HG03045 (cell line): ENCODE data around the gene GPX6.
"Not testable (repeated sequence)": the region's sequence is repeated elsewhere in the genome, so short reads cannot be mapped to it uniquely, and the experiment has no call there.

Experiments
- ATAC-seq: cut with Tn5 transposase; IDR thresholded peaks from one replicate; pipeline ENCODE4 v1.9.1; 2021; ENCODE audit warnings: mild to moderate bottlenecking, moderate library complexity; ENCODE audit not compliant: unreplicated experiment

Gene GPX6, protein sequence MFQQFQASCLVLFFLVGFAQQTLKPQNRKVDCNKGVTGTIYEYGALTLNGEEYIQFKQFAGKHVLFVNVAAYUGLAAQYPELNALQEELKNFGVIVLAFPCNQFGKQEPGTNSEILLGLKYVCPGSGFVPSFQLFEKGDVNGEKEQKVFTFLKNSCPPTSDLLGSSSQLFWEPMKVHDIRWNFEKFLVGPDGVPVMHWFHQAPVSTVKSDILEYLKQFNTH

DNA sequence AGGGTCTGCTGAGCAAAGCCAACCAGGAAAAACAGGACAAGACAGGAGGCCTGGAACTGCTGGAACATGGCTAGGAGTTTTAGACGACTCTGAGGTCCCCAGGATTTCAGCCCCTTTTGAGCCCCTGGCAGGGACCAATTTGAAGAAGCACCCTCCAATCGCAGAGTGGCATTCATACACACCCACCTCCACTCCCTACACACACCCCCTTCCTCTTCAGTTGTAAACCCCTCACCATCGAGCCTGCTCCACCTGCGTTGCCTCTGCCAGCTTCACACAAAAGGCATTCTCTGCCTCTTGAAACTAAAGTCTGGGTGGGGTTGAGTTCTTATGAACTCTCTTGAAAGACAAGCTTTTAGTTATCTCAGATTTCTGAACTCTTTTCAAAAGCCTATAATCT lies at the start of gene GPX6:
Gene GPX6, minus strand, starts transcription at position 118 of the 400 bp plus-strand sequence. Its CDS starts 50 bp downstream, at position 68.
- ATAC-seq: no peak

DNA sequence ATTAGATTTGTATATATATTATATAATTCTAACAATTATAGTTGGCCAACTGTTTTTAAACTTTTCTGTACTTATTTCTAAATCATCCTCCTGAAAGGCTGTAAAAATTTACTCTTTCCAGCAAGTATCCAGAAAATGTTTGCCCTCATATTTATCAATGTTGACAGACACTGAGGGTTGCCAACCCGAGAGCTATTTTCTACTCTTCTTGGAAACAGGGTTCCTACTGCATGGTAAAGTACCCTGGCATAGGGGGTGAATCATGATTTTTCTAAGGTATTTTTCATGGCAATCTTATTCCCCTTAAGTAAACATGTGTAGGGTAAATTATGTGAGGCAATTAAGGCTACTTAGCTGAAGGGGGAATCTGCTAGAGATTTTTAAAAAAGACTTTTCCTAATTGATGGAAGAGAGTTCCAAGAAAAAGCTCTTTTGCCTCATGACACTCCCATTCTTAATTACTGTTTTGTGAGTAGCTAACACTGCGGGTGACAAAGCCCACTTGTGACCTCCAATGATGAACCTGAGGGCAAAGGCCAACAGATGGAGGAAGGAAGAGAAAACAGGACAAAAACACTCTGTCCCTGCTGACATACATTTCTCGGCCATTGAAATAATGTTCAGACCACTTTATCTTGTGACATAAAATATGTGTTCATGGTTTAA lies 48.0 kb upstream of the GPX6 start:
- ATAC-seq: no peak

DNA sequence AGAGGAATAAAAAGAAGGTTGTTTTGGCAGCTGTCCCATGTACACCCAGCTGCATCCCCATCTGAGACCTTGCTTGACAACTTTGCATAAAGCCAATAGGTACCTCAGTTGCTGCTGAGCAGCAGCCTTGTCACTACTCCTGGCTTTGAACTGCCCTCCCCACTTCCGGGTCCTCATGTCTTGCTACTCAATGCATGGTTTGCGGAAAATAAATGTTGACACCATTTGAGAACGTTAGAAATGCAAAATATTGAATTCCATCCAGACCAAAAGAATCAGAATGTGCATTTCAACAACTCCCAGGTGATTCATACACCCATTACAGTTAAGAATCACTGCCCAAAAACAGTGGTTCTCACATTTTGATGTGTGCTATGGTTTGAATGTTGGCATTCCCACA lies 43.0 kb upstream of the GPX6 start:
- no peak for ATAC-seq

DNA sequence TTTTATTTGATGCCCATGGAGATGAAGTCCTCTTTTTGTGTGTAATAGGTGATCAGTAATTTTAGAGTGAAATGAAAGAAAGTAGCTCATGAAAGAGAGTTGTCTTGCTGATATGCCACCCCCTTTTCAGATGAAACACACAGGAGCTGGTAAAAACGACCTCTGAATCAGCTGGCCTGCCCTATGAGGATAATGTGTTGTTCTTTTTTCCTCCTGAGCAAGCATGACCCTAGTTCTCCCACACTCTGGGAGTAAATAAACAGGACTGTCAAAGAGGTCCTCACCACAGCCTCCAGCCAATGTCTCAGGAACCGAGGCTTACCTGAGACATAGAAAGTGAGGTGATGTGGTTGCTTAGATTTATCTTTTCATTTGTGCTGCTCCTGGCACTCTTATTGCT lies 39.5 kb upstream of the GPX6 start:
- no peak for ATAC-seq

- ATAC-seq: no peak
Measured at GRCh38 chr6:28553986-28554881, 38.6 kb upstream of the GPX6 start.

DNA sequence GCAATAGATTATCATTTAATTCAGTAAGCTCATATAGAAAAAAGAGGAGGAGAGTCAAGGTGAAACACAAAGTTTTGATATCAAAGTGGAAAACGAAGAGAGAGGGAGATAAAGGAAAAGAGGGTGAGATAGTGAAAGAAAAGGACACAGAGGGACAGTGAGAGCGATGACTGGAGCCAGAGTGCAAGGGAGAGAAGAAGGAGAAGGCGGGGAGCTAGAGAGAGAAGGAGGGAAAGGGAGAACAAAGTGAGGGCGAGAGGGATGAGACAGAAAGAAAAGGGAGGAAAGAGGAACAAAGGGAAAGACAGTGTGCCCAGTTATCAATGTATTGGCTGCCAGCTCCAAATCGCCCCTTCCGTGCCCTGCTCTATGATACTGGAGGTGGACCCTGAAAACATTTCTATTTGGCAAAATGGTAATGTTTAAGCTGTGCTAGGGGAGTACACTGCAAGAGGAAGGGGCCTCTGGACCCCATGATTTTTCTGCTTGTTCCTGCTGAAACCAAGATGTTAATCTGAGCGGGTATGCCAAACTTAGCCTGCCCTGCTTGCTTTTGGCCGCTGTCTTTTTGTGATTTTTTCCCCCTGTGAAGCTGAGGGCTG lies 37.9 kb upstream of the GPX6 start:
- ATAC-seq: no peak

DNA sequence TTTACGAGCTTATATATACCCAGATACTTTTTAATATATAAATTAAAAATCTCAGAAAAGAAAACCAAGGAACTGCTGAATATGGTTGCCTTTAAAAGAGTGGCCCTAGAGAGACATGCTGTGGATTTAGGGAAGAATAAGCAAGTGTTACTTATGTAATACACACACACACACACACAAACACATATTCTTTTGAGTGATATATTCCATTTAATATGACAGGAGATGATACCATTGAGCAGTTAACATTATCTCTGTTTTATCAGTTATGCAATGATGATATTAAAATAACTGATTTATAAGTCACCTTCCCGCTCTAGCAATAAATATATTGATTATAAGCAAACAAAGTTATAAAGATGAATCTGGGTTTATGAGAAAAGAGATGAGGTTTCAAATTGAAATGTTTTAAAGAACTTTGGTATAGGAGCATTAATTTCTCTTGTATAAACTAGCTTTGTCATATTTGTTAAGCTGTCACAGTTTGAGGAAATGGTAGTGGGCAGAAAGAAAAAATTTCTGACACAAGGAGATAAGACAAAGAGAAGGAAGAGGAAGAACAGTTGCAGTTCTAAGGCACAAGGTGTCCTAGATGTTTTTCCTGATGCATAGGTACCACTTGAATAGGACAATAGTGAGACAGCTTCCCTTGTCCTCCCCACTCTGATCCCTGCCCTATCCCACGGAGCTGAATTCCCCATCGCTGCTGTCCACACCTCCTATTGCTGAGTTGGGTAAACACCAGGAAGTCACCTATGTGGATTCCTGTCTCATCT lies 36.5 kb upstream of the GPX6 start:
- ATAC-seq: no peak

DNA sequence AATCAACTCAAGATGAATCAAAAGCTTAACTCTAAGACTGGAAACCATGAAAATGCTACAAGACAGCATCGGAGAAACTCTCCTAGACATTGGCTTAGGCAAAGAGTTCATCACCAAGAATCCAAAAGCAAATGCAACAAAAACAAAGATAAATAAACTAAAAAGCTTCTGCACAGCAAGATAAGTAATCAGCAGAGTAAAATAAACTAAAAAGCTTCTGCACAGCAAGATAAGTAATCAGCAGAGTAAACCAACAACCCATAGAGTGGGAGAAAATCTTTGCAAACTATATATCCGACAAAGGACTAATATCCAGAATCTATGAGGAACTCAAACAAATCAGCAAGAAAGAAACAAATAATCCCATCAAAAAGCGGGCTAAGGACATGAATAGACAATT lies 31.4 kb upstream of the GPX6 start:
- not testable (repeated sequence) for ATAC-seq

DNA sequence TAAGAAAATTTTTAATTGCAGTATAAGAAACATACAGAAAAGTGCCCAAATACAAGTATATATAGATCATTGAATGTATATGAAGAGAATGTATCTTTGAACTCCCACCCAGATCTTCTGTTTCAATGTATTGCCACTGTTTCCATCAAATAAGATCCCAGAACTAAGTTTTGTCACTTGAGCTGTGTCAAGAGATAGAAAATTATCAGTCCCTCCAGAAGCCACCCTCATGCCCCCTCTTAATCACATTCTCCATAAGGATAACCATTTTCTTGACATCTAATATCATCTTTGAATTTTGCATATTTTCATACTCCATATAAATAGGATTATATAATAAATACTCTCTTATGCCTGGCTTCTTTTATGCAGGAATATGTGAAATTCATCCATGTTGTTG lies 30.4 kb upstream of the GPX6 start:
- ATAC-seq: no peak

DNA sequence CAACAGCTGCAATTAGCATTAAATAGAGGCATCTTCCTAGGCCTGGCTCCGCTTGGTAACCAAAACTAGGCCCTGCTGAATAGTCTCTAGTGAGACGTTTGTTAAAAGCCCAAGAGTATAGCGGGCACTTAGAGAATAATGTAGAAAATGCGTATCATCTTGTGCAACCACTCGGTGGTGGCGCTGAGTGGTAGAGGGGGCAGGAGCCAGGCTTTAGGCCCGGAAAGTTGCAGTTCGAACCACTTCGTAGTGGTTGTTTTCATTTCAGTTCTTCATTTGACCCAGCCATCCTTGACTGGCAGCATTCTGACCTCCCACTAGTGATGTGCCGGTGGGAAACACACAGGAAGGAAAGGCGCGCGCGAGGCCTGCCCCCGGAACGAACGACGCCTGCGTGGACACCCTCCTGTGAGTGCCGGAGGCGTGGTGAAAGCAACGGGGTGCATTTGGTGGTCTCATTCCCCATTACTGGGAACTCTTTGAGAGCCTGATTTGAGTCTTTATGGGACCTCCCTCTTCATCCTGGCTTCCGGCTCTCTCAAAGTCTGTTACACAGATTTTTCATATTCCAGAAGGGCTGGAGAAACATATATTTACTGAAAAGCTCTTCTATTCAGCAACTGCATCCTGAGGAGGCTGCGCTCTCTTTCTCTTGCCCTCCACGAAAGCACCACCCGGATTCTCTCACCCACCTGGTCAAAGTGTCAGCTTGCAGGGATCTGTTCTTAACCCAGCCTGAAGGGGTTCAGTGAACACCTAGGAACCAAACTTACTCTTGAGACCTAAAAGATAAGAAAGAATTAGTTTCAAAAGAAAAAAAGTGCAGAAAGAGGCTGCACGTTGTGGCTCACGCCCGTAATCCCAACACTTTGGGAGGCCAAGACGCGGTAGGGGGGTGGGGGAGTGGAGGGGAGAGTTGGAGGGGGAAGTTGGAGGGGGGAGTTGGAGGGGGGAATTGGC lies 28.3 kb upstream of the GPX6 start:
- no peak for ATAC-seq

GRCh38 chr6:28542440-28543296 lies 27.1 kb upstream of the GPX6 start:
- no peak for ATAC-seq

GRCh38 chr6:28541996-28542395 lies 26.4 kb upstream of the GPX6 start:
- no peak for ATAC-seq

DNA sequence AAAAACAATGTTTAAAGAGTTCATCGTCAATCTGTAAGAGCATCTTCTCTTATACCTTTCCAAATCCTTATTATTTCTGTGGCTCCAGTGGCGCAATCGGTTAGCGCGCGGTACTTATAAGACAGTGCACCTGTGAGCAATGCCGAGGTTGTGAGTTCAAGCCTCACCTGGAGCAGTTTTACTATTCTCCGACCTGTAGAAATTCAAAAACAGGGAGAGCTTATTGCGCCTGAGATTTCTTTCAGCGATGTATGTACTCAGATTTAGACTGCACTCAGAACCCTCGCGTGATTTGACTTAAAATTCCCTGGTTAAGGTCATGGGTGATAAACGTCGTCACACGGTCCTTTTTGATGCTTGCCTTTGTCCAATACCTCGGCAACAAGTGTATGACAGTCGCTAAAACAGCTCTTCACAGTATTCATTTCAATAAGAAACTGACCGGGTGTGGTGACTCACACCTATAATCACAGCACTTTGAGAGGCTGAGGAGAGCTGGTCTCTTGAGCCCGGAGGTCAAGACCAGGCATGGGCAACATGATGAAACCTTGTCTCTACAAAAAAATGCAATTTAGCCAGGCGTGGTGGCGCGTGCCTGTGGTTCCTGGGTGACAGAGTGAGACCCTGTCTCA lies 22.0 kb upstream of the GPX6 start:
- ATAC-seq: no peak

- ATAC-seq: no peak
Measured at GRCh38 chr6:28537065-28537464, 21.5 kb upstream of the GPX6 start.

GRCh38 chr6:28534875-28535274 lies 19.3 kb upstream of the GPX6 start:
- no peak for ATAC-seq

GRCh38 chr6:28534306-28534705 lies 18.7 kb upstream of the GPX6 start:
- ATAC-seq: no peak

DNA sequence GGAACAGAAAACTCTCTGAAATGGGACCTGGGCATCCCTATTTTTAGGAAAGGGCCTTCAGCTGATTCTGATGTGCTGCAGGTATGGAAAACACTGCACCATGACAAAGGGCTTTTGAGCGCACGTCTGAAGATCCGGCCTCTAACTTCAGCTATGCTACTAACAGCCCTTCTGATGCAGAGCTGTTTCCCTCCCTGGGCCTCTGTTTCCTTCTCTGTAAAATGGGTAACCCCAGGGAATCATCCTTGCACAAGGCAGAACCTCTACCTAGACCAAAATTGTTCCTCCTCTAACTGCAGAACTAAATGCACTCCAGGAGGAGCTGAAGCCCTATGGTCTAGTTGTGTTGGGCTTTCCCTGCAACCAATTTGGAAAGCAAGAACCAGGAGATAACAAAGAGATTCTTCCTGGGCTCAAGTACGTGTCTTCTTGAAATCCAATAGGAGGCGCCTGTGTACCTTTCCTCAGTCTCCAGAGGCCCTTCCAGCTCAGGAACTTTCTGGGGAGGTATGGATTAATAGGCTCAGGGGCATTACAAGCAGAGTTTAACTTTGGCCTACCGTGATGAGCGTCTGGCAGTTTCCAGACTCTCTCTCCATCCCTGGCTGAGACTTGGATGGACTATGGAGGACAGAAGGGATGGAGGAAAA lies 16.0 kb upstream of the GPX6 start:
- ATAC-seq: no peak

DNA sequence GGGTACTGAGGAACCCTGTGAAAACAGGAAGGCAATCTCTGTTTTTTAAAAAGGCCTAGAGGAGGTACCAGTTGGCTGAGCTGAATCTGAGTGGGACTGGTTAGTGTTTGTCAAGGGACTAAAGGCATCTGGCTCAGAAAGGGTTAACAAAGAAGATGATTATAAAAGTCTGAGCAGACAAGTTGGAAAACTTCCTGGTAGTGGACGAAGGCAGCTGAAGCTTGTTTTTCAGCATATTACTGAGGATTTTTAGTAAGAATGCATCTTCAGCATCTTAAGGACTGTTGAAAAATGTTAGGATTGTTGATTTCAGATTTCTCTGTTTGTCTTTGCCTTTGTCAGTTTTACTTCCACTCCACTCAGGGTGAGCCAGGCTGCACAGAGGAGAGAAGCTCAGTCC lies 15.2 kb upstream of the GPX6 start:
- ATAC-seq: no peak
